HepG2 (cell line): Measurements from ENCODE around the gene GSK3A. TPM values are rescaled to one million over a fixed set of nuclear protein-coding genes. Genes with fewer than 3 reads are reported as not detected.

Experiments used
- ARNT ChIP-seq: fragments of 450-650 bp; IDR thresholded peaks from 2 replicates; pipeline ENCODE4 v1.6.1; 2017
- CAMTA2 ChIP-seq: sonication (generic); formaldehyde crosslinking; IDR thresholded peaks from 2 replicates; pipeline ENCODE4 v1.4.0; 2020; ENCODE audit warnings: mild to moderate bottlenecking, missing genetic modification reagents, borderline replicate concordance
- ELF3 ChIP-seq: IDR thresholded peaks from 2 replicates; pipeline ENCODE4 v1.6.1; 2016; ENCODE audit warnings: missing genetic modification reagents, missing compliant biosample characterization
- PAWR ChIP-seq: sonication (generic); formaldehyde crosslinking; IDR thresholded peaks from 2 replicates; pipeline ENCODE4 v1.4.0; 2020; ENCODE audit warnings: missing genetic modification reagents, mild to moderate bottlenecking, borderline replicate concordance
- SRSF9 ChIP-seq: fragments of 200-400 bp; formaldehyde crosslinking; IDR thresholded peaks from 2 replicates; pipeline ENCODE4 v1.6.1; 2018; ENCODE audit warnings: borderline replicate concordance, mild to moderate bottlenecking, low read depth, low read length; ENCODE audit not compliant: insufficient read depth, poor library complexity, severe bottlenecking
- ZNF337 ChIP-seq: sonication (generic); formaldehyde crosslinking; IDR thresholded peaks from 2 replicates; pipeline ENCODE4 v1.5.1; 2020; ENCODE audit warnings: missing genetic modification reagents, low read depth, mild to moderate bottlenecking, borderline replicate concordance
- ZNF883 ChIP-seq: sonication (generic); formaldehyde crosslinking; IDR thresholded peaks from 2 replicates; pipeline ENCODE4 v1.5.1; 2020; ENCODE audit warnings: mild to moderate bottlenecking, missing genetic modification reagents; ENCODE audit errors: not compliant biosample characterization
- ZSCAN21 ChIP-seq: sonication (generic); formaldehyde crosslinking; IDR thresholded peaks from 2 replicates; pipeline ENCODE4 v1.8.0; 2022; ENCODE audit warnings: mild to moderate bottlenecking, missing genetic modification reagents, moderate library complexity, borderline replicate concordance
- polyA plus RNA-seq, 8 experiments: library from polyadenylated mRNA; depleted of rRNA in 3 of 8; stranded (reverse) in 7 of 8; unstranded in 1 of 8; fragments of >200 nt; fragmentation: Illumina TruSeq in 4 of 8; extraction: Trizol in 4 of 8; gene quantifications; 2 replicates each; pipeline versions ENCODE4 v1.2.1 to v1.2.3, GENCODE V29; 2011 to 2016; ENCODE audit warnings: low read depth in 4 of 8, missing spikeins in 1 of 8, mixed read lengths in 1 of 8; ENCODE audit not compliant: insufficient read depth in 1 of 8
- total RNA-seq, 5 experiments: library from RNA; depleted of rRNA; stranded (reverse); fragments of >200 nt; fragmentation: Illumina TruSeq; extraction: Trizol; gene quantifications; 2 replicates each; pipeline ENCODE4 v1.2.3, GENCODE V29; 2016; ENCODE audit warnings: low read depth in 1 of 5
- TF ChIP-seq, protein P1 (sequence below): sonication (generic); formaldehyde crosslinking; IDR thresholded peaks from 2 replicates; pipeline ENCODE4 v1.4.0; 2020; ENCODE audit warnings: missing genetic modification reagents
- TF ChIP-seq, protein P2 (sequence below): IDR thresholded peaks from 2 replicates; pipeline ENCODE4 v1.6.1; 2016; ENCODE audit warnings: control low read depth
- TF ChIP-seq, protein P3 (sequence below): sonication (generic); formaldehyde crosslinking; conservative IDR thresholded peaks from 2 replicates; pipeline ENCODE4 v1.4.0; 2020; ENCODE audit warnings: mild to moderate bottlenecking, missing genetic modification reagents, moderate library complexity
- TF ChIP-seq, protein P4 (sequence below): IDR thresholded peaks from 2 replicates; pipeline ENCODE4 v1.4.0; 2020; ENCODE audit warnings: mild to moderate bottlenecking, missing genetic modification reagents
- TF ChIP-seq, protein P5 (sequence below): sonication (generic); formaldehyde crosslinking; IDR thresholded peaks from 2 replicates; pipeline ENCODE4 v1.9.0; 2022; ENCODE audit warnings: missing genetic modification reagents, mild to moderate bottlenecking, borderline replicate concordance

GSK3A gene
- total and polyA plus RNA-seq, 2 of the 13 experiments (the other 11 are each of a cell fraction or from before 2014, with no cell fraction given), result 16.9 to 52.5 TPM

DNA sequence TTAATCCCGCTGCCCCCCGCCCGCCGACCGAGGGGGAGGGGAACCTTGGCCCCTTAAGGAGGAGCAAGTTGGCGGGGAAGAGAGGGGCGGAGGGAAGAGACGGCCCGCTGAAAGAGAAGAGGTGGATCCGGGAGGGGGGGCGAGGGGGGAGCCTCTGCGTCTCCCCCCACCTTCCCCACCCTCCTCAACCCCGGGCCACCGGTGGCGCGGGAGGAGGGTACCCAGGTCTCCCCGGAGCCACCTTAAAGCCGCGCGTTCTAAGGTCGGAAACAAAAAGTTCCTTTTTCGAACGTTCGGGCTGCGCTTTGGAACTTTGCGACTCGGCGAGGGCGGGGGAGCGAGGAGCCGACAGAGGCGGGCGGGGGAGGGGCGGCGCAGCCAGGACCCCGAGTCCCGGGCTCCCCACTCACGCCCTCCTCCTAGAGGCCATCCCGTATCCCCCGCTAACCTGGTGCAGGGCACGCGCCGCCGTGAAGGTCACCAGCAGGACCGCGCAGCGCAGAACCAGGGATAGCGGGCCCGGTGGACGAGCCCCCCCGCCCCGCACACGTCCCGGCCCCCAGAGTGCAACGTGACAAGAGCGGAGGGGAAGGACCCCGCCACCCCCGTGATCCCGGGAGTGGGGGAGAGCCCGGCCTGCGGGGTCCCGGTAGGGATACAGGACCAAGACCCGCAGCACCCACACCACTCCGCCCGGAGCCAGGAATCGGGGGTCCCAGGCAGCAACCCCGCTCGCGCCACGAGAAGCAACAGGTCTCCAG lies 11.9 kb upstream of the GSK3A start (continued):
- TF ChIP-seq, protein P1, sequence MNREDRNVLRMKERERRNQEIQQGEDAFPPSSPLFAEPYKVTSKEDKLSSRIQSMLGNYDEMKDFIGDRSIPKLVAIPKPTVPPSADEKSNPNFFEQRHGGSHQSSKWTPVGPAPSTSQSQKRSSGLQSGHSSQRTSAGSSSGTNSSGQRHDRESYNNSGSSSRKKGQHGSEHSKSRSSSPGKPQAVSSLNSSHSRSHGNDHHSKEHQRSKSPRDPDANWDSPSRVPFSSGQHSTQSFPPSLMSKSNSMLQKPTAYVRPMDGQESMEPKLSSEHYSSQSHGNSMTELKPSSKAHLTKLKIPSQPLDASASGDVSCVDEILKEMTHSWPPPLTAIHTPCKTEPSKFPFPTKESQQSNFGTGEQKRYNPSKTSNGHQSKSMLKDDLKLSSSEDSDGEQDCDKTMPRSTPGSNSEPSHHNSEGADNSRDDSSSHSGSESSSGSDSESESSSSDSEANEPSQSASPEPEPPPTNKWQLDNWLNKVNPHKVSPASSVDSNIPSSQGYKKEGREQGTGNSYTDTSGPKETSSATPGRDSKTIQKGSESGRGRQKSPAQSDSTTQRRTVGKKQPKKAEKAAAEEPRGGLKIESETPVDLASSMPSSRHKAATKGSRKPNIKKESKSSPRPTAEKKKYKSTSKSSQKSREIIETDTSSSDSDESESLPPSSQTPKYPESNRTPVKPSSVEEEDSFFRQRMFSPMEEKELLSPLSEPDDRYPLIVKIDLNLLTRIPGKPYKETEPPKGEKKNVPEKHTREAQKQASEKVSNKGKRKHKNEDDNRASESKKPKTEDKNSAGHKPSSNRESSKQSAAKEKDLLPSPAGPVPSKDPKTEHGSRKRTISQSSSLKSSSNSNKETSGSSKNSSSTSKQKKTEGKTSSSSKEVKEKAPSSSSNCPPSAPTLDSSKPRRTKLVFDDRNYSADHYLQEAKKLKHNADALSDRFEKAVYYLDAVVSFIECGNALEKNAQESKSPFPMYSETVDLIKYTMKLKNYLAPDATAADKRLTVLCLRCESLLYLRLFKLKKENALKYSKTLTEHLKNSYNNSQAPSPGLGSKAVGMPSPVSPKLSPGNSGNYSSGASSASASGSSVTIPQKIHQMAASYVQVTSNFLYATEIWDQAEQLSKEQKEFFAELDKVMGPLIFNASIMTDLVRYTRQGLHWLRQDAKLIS (CRISPR knock-in tag), result no peak
- TF ChIP-seq PAWR (CRISPR knock-in tag) (no peak), ZNF337 (no peak), ZNF883 (no peak), ZSCAN21 (no peak), ELF3 (CRISPR knock-in tag) (no peak), CAMTA2 (CRISPR knock-in tag) (no peak), ARNT (no peak), SRSF9 (no peak)
- TF ChIP-seq, protein P2, sequence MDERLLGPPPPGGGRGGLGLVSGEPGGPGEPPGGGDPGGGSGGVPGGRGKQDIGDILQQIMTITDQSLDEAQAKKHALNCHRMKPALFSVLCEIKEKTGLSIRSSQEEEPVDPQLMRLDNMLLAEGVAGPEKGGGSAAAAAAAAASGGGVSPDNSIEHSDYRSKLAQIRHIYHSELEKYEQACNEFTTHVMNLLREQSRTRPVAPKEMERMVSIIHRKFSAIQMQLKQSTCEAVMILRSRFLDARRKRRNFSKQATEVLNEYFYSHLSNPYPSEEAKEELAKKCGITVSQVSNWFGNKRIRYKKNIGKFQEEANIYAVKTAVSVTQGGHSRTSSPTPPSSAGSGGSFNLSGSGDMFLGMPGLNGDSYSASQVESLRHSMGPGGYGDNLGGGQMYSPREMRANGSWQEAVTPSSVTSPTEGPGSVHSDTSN (CRISPR knock-in tag), result no peak
- TF ChIP-seq, protein P3, sequence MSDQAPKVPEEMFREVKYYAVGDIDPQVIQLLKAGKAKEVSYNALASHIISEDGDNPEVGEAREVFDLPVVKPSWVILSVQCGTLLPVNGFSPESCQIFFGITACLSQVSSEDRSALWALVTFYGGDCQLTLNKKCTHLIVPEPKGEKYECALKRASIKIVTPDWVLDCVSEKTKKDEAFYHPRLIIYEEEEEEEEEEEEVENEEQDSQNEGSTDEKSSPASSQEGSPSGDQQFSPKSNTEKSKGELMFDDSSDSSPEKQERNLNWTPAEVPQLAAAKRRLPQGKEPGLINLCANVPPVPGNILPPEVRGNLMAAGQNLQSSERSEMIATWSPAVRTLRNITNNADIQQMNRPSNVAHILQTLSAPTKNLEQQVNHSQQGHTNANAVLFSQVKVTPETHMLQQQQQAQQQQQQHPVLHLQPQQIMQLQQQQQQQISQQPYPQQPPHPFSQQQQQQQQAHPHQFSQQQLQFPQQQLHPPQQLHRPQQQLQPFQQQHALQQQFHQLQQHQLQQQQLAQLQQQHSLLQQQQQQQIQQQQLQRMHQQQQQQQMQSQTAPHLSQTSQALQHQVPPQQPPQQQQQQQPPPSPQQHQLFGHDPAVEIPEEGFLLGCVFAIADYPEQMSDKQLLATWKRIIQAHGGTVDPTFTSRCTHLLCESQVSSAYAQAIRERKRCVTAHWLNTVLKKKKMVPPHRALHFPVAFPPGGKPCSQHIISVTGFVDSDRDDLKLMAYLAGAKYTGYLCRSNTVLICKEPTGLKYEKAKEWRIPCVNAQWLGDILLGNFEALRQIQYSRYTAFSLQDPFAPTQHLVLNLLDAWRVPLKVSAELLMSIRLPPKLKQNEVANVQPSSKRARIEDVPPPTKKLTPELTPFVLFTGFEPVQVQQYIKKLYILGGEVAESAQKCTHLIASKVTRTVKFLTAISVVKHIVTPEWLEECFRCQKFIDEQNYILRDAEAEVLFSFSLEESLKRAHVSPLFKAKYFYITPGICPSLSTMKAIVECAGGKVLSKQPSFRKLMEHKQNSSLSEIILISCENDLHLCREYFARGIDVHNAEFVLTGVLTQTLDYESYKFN (CRISPR knock-in tag), result peak; percentile 48
- TF ChIP-seq, protein P4, sequence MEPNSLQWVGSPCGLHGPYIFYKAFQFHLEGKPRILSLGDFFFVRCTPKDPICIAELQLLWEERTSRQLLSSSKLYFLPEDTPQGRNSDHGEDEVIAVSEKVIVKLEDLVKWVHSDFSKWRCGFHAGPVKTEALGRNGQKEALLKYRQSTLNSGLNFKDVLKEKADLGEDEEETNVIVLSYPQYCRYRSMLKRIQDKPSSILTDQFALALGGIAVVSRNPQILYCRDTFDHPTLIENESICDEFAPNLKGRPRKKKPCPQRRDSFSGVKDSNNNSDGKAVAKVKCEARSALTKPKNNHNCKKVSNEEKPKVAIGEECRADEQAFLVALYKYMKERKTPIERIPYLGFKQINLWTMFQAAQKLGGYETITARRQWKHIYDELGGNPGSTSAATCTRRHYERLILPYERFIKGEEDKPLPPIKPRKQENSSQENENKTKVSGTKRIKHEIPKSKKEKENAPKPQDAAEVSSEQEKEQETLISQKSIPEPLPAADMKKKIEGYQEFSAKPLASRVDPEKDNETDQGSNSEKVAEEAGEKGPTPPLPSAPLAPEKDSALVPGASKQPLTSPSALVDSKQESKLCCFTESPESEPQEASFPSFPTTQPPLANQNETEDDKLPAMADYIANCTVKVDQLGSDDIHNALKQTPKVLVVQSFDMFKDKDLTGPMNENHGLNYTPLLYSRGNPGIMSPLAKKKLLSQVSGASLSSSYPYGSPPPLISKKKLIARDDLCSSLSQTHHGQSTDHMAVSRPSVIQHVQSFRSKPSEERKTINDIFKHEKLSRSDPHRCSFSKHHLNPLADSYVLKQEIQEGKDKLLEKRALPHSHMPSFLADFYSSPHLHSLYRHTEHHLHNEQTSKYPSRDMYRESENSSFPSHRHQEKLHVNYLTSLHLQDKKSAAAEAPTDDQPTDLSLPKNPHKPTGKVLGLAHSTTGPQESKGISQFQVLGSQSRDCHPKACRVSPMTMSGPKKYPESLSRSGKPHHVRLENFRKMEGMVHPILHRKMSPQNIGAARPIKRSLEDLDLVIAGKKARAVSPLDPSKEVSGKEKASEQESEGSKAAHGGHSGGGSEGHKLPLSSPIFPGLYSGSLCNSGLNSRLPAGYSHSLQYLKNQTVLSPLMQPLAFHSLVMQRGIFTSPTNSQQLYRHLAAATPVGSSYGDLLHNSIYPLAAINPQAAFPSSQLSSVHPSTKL (CRISPR knock-in tag), result no peak
- TF ChIP-seq, protein P5, sequence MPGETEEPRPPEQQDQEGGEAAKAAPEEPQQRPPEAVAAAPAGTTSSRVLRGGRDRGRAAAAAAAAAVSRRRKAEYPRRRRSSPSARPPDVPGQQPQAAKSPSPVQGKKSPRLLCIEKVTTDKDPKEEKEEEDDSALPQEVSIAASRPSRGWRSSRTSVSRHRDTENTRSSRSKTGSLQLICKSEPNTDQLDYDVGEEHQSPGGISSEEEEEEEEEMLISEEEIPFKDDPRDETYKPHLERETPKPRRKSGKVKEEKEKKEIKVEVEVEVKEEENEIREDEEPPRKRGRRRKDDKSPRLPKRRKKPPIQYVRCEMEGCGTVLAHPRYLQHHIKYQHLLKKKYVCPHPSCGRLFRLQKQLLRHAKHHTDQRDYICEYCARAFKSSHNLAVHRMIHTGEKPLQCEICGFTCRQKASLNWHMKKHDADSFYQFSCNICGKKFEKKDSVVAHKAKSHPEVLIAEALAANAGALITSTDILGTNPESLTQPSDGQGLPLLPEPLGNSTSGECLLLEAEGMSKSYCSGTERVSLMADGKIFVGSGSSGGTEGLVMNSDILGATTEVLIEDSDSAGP, result peak; percentile 54
